Smooth muscle cell of the brain vasculature (primary cell): Measurements from ENCODE around the gene USP3.

Source experiments
- DNase-seq: peaks from one replicate; pipeline ENCODE4 v3.0.0-alpha.2; 2012; ENCODE audit warnings: low read depth, low spot score

USP3 gene

GRCh38 chr15:63540449-63540848, 36.1 kb downstream of the USP3 start:
- no peak for DNase-seq

- no peak for DNase-seq
Observed at GRCh38 chr15:63544258-63545026, 40.0 kb downstream of the USP3 start.

GRCh38 chr15:63545520-63545919, 41.1 kb downstream of the USP3 start:
- no peak for DNase-seq

- DNase-seq = no peak
Observed at GRCh38 chr15:63551400-63551799, 47.0 kb downstream of the USP3 start.

GRCh38 chr15:63553388-63553791, 49.0 kb downstream of the USP3 start:
- DNase-seq = peak; percentile 67

- no peak for DNase-seq
Observed at GRCh38 chr15:63554337-63554927, 50.0 kb downstream of the USP3 start.

GRCh38 chr15:63555507-63555906, 51.1 kb downstream of the USP3 start:
- DNase-seq = no peak

GRCh38 chr15:63556246-63556645, 51.9 kb downstream of the USP3 start:
- DNase-seq = no peak

GRCh38 chr15:63556736-63557135, 52.3 kb downstream of the USP3 start:
- no peak for DNase-seq

GRCh38 chr15:63559753-63560152, 55.4 kb downstream of the USP3 start:
- peak; percentile 77 for DNase-seq

GRCh38 chr15:63560741-63561448, 56.5 kb downstream of the USP3 start:
- no peak for DNase-seq

GRCh38 chr15:63564093-63564492, 59.7 kb downstream of the USP3 start:
- no peak for DNase-seq

- DNase-seq = no peak
Observed at GRCh38 chr15:63565536-63566186, 61.3 kb downstream of the USP3 start.

GRCh38 chr15:63572749-63573464, 68.5 kb downstream of the USP3 start:
- no peak for DNase-seq

GRCh38 chr15:63573533-63573932, 69.1 kb downstream of the USP3 start:
- no peak for DNase-seq

GRCh38 chr15:63575312-63575711, 70.9 kb downstream of the USP3 start:
- DNase-seq = no peak

- DNase-seq = no peak
Observed at GRCh38 chr15:63576441-63576840, 72.0 kb downstream of the USP3 start.

- DNase-seq = no peak
Observed at GRCh38 chr15:63582179-63582578, 77.8 kb downstream of the USP3 start.

GRCh38 chr15:63582718-63583426, 78.5 kb downstream of the USP3 start:
- DNase-seq = no peak

- DNase-seq = no peak
Observed at GRCh38 chr15:63586790-63587189, 82.4 kb downstream of the USP3 start.

- no peak for DNase-seq
Observed at GRCh38 chr15:63587527-63587926, 83.1 kb downstream of the USP3 start.
